ENCODE results near the gene SLC6A11.

The SLC6A11 gene

GRCh38 chr3:10816019-10816862 lies at the start of gene SLC6A11:
Gene SLC6A11, plus strand, starts transcription at chr3:10816228. Its CDS starts 38 bp downstream, at chr3:10816266.
- DNase-seq: no peak

GRCh38 chr3:10768708-10769394 lies 47.2 kb upstream of the SLC6A11 start:
- no peak for DNase-seq

GRCh38 chr3:10770547-10770946 lies 45.5 kb upstream of the SLC6A11 start:
- no peak for DNase-seq

- no peak for DNase-seq
Measured at GRCh38 chr3:10770981-10771380, 45.0 kb upstream of the SLC6A11 start.

GRCh38 chr3:10771486-10772270 lies 44.4 kb upstream of the SLC6A11 start:
- DNase-seq: no peak

- no peak for DNase-seq
Measured at GRCh38 chr3:10772271-10773161, 43.5 kb upstream of the SLC6A11 start.

- DNase-seq: no peak
Measured at GRCh38 chr3:10774129-10774670, 41.8 kb upstream of the SLC6A11 start.

GRCh38 chr3:10774825-10775224 lies 41.2 kb upstream of the SLC6A11 start:
- no peak for DNase-seq

GRCh38 chr3:10775259-10775658 lies 40.8 kb upstream of the SLC6A11 start:
- DNase-seq: no peak

GRCh38 chr3:10775828-10776227 lies 40.2 kb upstream of the SLC6A11 start:
- DNase-seq: no peak

GRCh38 chr3:10777627-10778026 lies 38.4 kb upstream of the SLC6A11 start:
- DNase-seq: no peak

GRCh38 chr3:10778492-10779292 lies 37.3 kb upstream of the SLC6A11 start:
- DNase-seq: no peak

GRCh38 chr3:10779293-10779805 lies 36.7 kb upstream of the SLC6A11 start:
- DNase-seq: no peak

- no peak for DNase-seq
Measured at GRCh38 chr3:10780243-10780642, 35.8 kb upstream of the SLC6A11 start.

GRCh38 chr3:10780922-10781321 lies 35.1 kb upstream of the SLC6A11 start:
- DNase-seq: no peak

- no peak for DNase-seq
Measured at GRCh38 chr3:10781981-10782380, 34.0 kb upstream of the SLC6A11 start.

- DNase-seq: no peak
Measured at GRCh38 chr3:10783360-10784351, 32.4 kb upstream of the SLC6A11 start.

GRCh38 chr3:10786640-10787039 lies 29.4 kb upstream of the SLC6A11 start:
- no peak for DNase-seq

- no peak for DNase-seq
Measured at GRCh38 chr3:10788451-10788850, 27.6 kb upstream of the SLC6A11 start.

- DNase-seq: no peak
Measured at GRCh38 chr3:10790713-10791112, 25.3 kb upstream of the SLC6A11 start.

Measured in SIG-M5 (cell line).